Neural cell (in vitro differentiated cells): ENCODE data around the gene MED1.

ENCODE experiments used
- CTCF ChIP-seq: fragments of 450-650 bp; IDR thresholded peaks from 2 replicates; pipeline ENCODE4 v1.5.1; 2014; ENCODE audit warnings: antibody characterized with exemption, mild to moderate bottlenecking, moderate library complexity; ENCODE audit not compliant: poor library complexity, severe bottlenecking
- EP300 ChIP-seq: fragments of 450-650 bp; conservative IDR thresholded peaks from 2 replicates; pipeline ENCODE4 v1.6.1; 2014; ENCODE audit warnings: antibody characterized with exemption, mild to moderate bottlenecking, moderate library complexity; ENCODE audit not compliant: poor library complexity, severe bottlenecking
- EZH2 ChIP-seq: fragments of 200-600, 300-800 bp; shearing (Covaris generic), sonication (generic); IDR thresholded peaks from 2 replicates; pipeline ENCODE4 v1.6.1; 2014; ENCODE audit warnings: antibody characterized with exemption, low read length, borderline replicate concordance, mild to moderate bottlenecking; ENCODE audit not compliant: insufficient read depth, poor library complexity, severe bottlenecking
- POLR2AphosphoS5 ChIP-seq: IDR thresholded peaks from 2 replicates; pipeline ENCODE4 v1.6.1; 2012
- RAD21 ChIP-seq: fragments of 450-650 bp; conservative IDR thresholded peaks from 2 replicates; pipeline ENCODE4 v1.6.1; 2014; ENCODE audit warnings: antibody characterized with exemption, mild to moderate bottlenecking, moderate library complexity
- REST ChIP-seq: IDR thresholded peaks from 2 replicates; pipeline ENCODE4 v1.6.1; 2012; ENCODE audit warnings: borderline replicate concordance

- TF ChIP-seq RAD21 (no peak), CTCF (no peak), POLR2AphosphoS5 (no peak), EP300 (no peak), REST (no peak), EZH2 (no peak)
These were observed 59.6 kb downstream of the MED1 start for GRCh38 chr17:39391448-39391847.
